H9 (cell line): ENCODE data around the gene ZBTB9. TPM values are rescaled to one million over a fixed set of nuclear protein-coding genes. Genes with fewer than 3 reads are reported as not detected.

ENCODE experiments used
- DNase-seq: peaks from one replicate; pipeline ENCODE4 v3.0.0-alpha.2; 2017
- H2AFZ ChIP-seq: one replicate; pipeline ENCODE4 v1.6.1; 2013; ENCODE audit warnings: mild to moderate bottlenecking, low read length, control low read depth, moderate library complexity
- H2AK5ac ChIP-seq: 2 replicates; pipeline ENCODE4 v1.6.1; 2013; ENCODE audit warnings: low read length, control low read depth, mixed read lengths; ENCODE audit not compliant: insufficient read length
- H2BK120ac ChIP-seq: one replicate; pipeline ENCODE4 v1.6.1; 2013; ENCODE audit warnings: low read depth, mild to moderate bottlenecking, low read length, control low read depth, inconsistent platforms; ENCODE audit not compliant: poor library complexity, severe bottlenecking
- H2BK12ac ChIP-seq: 2 replicates; pipeline ENCODE4 v1.6.1; 2013; ENCODE audit warnings: low read length, control low read depth, mixed read lengths, low read depth; ENCODE audit not compliant: insufficient read length
- H2BK15ac ChIP-seq: 2 replicates; pipeline ENCODE4 v1.6.1; 2013; ENCODE audit warnings: low read depth, low read length, control low read depth
- H2BK20ac ChIP-seq: one replicate; pipeline ENCODE4 v1.6.1; 2013; ENCODE audit warnings: low read depth, mild to moderate bottlenecking, low read length, control low read depth, inconsistent platforms; ENCODE audit not compliant: poor library complexity, severe bottlenecking
- H2BK5ac ChIP-seq: 2 replicates; pipeline ENCODE4 v1.6.1; 2013; ENCODE audit warnings: low read length, control low read depth, mixed read lengths; ENCODE audit not compliant: insufficient read length
- H3K14ac ChIP-seq: 2 replicates; pipeline ENCODE4 v1.6.1; 2013; ENCODE audit warnings: low read length, control low read depth; ENCODE audit not compliant: insufficient read depth
- H3K18ac ChIP-seq: 2 replicates; pipeline ENCODE4 v1.6.1; 2013; ENCODE audit warnings: low read depth, mild to moderate bottlenecking, mixed read lengths, low read length, control low read depth; ENCODE audit not compliant: insufficient read length
- H3K23ac ChIP-seq: 2 replicates; pipeline ENCODE4 v1.6.1; 2013; ENCODE audit warnings: low read length, control low read depth, mixed read lengths, low read depth; ENCODE audit not compliant: insufficient read length
- H3K23me2 ChIP-seq: 2 replicates; pipeline ENCODE4 v1.6.1; 2013; ENCODE audit warnings: low read depth, mild to moderate bottlenecking, mixed read lengths, low read length, control low read depth; ENCODE audit not compliant: insufficient read length, poor library complexity, severe bottlenecking
- H3K27ac ChIP-seq: 2 replicates; pipeline ENCODE4 v1.5.1; 2013; ENCODE audit warnings: low read length, control low read depth, mixed read lengths, low read depth; ENCODE audit not compliant: insufficient read length
- H3K27me3 ChIP-seq: 2 replicates; pipeline ENCODE4 v1.6.1; 2013; ENCODE audit warnings: low read length, control low read depth, inconsistent platforms; ENCODE audit not compliant: insufficient read depth
- H3K4ac ChIP-seq: 2 replicates; pipeline ENCODE4 v1.6.1; 2013; ENCODE audit warnings: low read depth, mild to moderate bottlenecking, control low read depth, inconsistent platforms, low read length, moderate library complexity
- H3K4me1 ChIP-seq: 2 replicates; pipeline ENCODE4 v1.6.1; 2013; ENCODE audit warnings: low read length, control low read depth, inconsistent platforms; ENCODE audit not compliant: insufficient read depth
- H3K4me2 ChIP-seq: 2 replicates; pipeline ENCODE4 v1.6.1; 2013; ENCODE audit warnings: low read length, control low read depth, mixed read lengths; ENCODE audit not compliant: insufficient read length, insufficient read depth
- H3K56ac ChIP-seq: 2 replicates; pipeline ENCODE4 v1.6.1; 2013; ENCODE audit warnings: low read depth, mild to moderate bottlenecking, mixed read lengths, low read length, control low read depth; ENCODE audit not compliant: insufficient read length
- H3K79me1 ChIP-seq: 2 replicates; pipeline ENCODE4 v1.6.1; 2013; ENCODE audit warnings: low read depth, mild to moderate bottlenecking, moderate library complexity, low read length, control low read depth, inconsistent platforms; ENCODE audit not compliant: insufficient read depth, poor library complexity, severe bottlenecking
- H3K79me2 ChIP-seq: 2 replicates; pipeline ENCODE4 v1.6.1; 2013; ENCODE audit warnings: low read length, control low read depth, inconsistent platforms; ENCODE audit not compliant: insufficient read depth
- H3K9ac ChIP-seq: 2 replicates; pipeline ENCODE4 v1.6.1; 2013; ENCODE audit warnings: low read length, control low read depth, mixed read lengths; ENCODE audit not compliant: insufficient read length; ENCODE audit errors: extremely low read depth
- H3K9me3 ChIP-seq: one replicate; pipeline ENCODE4 v1.6.1; 2013; ENCODE audit warnings: low read depth, low read length, inconsistent platforms; ENCODE audit not compliant: control insufficient read depth
- H3T11ph ChIP-seq: one replicate; pipeline ENCODE4 v1.6.1; 2013; ENCODE audit warnings: mild to moderate bottlenecking, low read length, control low read depth, inconsistent platforms
- H4K20me1 ChIP-seq: one replicate; pipeline ENCODE4 v1.6.1; 2013; ENCODE audit not compliant: control insufficient read depth, insufficient read length, insufficient read depth
- H4K5ac ChIP-seq: 2 replicates; pipeline ENCODE4 v1.6.1; 2013; ENCODE audit warnings: low read depth, mild to moderate bottlenecking, mixed read lengths, low read length, control low read depth; ENCODE audit not compliant: insufficient read length
- H4K8ac ChIP-seq: replicated peaks from 2 replicates; pipeline ENCODE4 v1.6.1; 2013; ENCODE audit warnings: low read length, control low read depth, mixed read lengths, low read depth; ENCODE audit not compliant: insufficient read length
- H4K91ac ChIP-seq: 2 replicates; pipeline ENCODE4 v1.6.1; 2013; ENCODE audit warnings: low read depth, mild to moderate bottlenecking, moderate library complexity, mixed read lengths, low read length, control low read depth; ENCODE audit not compliant: insufficient read length
- H3K27ac Mint-ChIP-seq, 3 experiments: 2 replicates in 2 of 3; 3 replicates in 1 of 3; pipeline ENCODE4 v1.8.0; 2020 to 2021; ENCODE audit warnings: mixed read lengths in 3 of 3, mild to moderate bottlenecking in 1 of 3, moderate library complexity in 1 of 3
- H3K27me3 Mint-ChIP-seq: 2 replicates; pipeline ENCODE4 v1.8.0; 2021; ENCODE audit warnings: low read depth, mild to moderate bottlenecking, moderate library complexity, mixed read lengths
- H3K36me3 Mint-ChIP-seq, 3 experiments: 2 replicates in 2 of 3; 3 replicates in 1 of 3; pipeline ENCODE4 v1.8.0; 2020 to 2021; ENCODE audit warnings: low read depth in 3 of 3, mixed read lengths in 3 of 3; ENCODE audit not compliant: insufficient read depth in 1 of 3
- H3K4me1 Mint-ChIP-seq, 2 experiments: 2 replicates each; pipeline ENCODE4 v1.8.0; 2020; ENCODE audit warnings: mixed read lengths in 2 of 2
- H3K4me3 Mint-ChIP-seq, 2 experiments: 2 replicates in 1 of 2; 3 replicates in 1 of 2; pipeline ENCODE4 v1.8.0; 2020 to 2021; ENCODE audit warnings: mild to moderate bottlenecking in 2 of 2, mixed read lengths in 2 of 2, moderate library complexity in 1 of 2
- H3K9me3 Mint-ChIP-seq, 2 experiments: 2 replicates in 1 of 2; 3 replicates in 1 of 2; pipeline ENCODE4 v1.8.0; 2020; ENCODE audit warnings: mild to moderate bottlenecking in 2 of 2, mixed read lengths in 2 of 2, moderate library complexity in 1 of 2
- CTCF ChIP-seq: fragments of 200-600 bp; sonication (generic); conservative IDR thresholded peaks from 3 replicates; pipeline ENCODE4 v1.8.0; 2021; ENCODE audit warnings: antibody characterized with exemption, mild to moderate bottlenecking
- WGBS: extraction: QIAGEN DNeasy Blood & Tissue Kit; methylation state at CpG from one replicate; pipeline ENCODE4 v1.1.7; 2013; ENCODE audit warnings: missing lambda C conversion rate, low lambda C conversion rate, mixed read lengths; ENCODE audit not compliant: insufficient read length; ENCODE audit errors: extremely low coverage; 5-methylcytosine and 5-hydroxymethylcytosine counted together
- total RNA-seq: library from RNA; stranded (reverse); gene quantifications from 2 replicates; pipeline ENCODE4 v1.2.1, GENCODE V29; 2021

ZBTB9 gene
- total RNA-seq, 1 experiment from 2014 or later, result 53.1 TPM

- Histone ChIP-seq H3K9me3 (no peaks in the 10 kb centered on the region), H3K56ac (no peak overlapping the region), H2BK5ac (no peak overlapping the region), H4K91ac (no peak overlapping the region), H3K4me1 (no peaks in the 10 kb centered on the region), H2BK12ac (no peak overlapping the region), H2AFZ (no peak overlapping the region), H3K27ac (no peak overlapping the region), H4K5ac (no peak overlapping the region), H3K79me2 (no peaks in the 10 kb centered on the region), H3T11ph (no peak overlapping the region), H2BK20ac (no peak overlapping the region), H3K14ac (no peak overlapping the region), H2BK120ac (no peak overlapping the region), H4K8ac (no peak overlapping the region), H2BK15ac (no peak overlapping the region), H4K20me1 (no peaks in the 10 kb centered on the region), H3K23me2 (no peaks in the 10 kb centered on the region), H3K18ac (no peak overlapping the region), H3K79me1 (no peaks in the 10 kb centered on the region), H3K27me3 (no peaks in the 10 kb centered on the region), H3K9ac (no peak overlapping the region), H3K4ac (no peak overlapping the region), H2AK5ac (no peak overlapping the region), H3K23ac (no peak overlapping the region), H3K4me2 (no peak overlapping the region)
- no peak overlapping the region for H3K27ac Mint-ChIP-seq
- H3K36me3 Mint-ChIP-seq, result peaks cover 64 to 90% (median 83%) of the 10 kb centered on the region in 3 experiments; a peak in 6 of 7 replicates
- no CpG with 5 or more reads among the region's 10 CpGs for WGBS
- H3K4me1 Mint-ChIP-seq, result 0 out of 4 replicates have a peak, but pooled peaks cover 0 to 4% of the 10 kb centered on the region in 2 experiments
- H3K27me3 Mint-ChIP-seq, result no peaks in the 10 kb centered on the region; the same call in 1 of the 2 replicates
- H3K4me3 Mint-ChIP-seq, result no peak overlapping the region
- H3K9me3 Mint-ChIP-seq, result no peaks in the 10 kb centered on the region
- no peak for TF ChIP-seq CTCF
- no peak for DNase-seq
Observed at GRCh38 chr6:33446356-33446755, 8.0 kb upstream of the ZBTB9 start.
